Measurements from ENCODE around the gene EMX2.
"Not testable (repeated sequence)": the region's sequence is repeated elsewhere in the genome, so short reads cannot be mapped to it uniquely, and the experiment has no call there.

The EMX2 gene

GRCh38 chr10:117562896-117563737, 20.6 kb downstream of the EMX2 start:
- DNase-seq: no peak

GRCh38 chr10:117563780-117564179, 21.2 kb downstream of the EMX2 start:
- DNase-seq: no peak

GRCh38 chr10:117565068-117565467, 22.5 kb downstream of the EMX2 start:
- no peak for DNase-seq

- DNase-seq: no peak
These were observed 25.8 kb downstream of the EMX2 start for GRCh38 chr10:117568334-117568733.

- no peak for DNase-seq
These were observed 27.3 kb downstream of the EMX2 start for GRCh38 chr10:117569610-117570390.

- no peak for DNase-seq
These were observed 28.3 kb downstream of the EMX2 start for GRCh38 chr10:117570880-117571279.

- no peak for DNase-seq
These were observed 32.1 kb downstream of the EMX2 start for GRCh38 chr10:117574498-117575146.

GRCh38 chr10:117578490-117578889, 35.9 kb downstream of the EMX2 start:
- no peak for DNase-seq

- DNase-seq: no peak
These were observed 36.5 kb downstream of the EMX2 start for GRCh38 chr10:117578999-117579590.

GRCh38 chr10:117581961-117582360, 39.4 kb downstream of the EMX2 start:
- no peak for DNase-seq

GRCh38 chr10:117584831-117585230, 42.3 kb downstream of the EMX2 start:
- DNase-seq: not testable (repeated sequence)

GRCh38 chr10:117587036-117587435, 44.5 kb downstream of the EMX2 start:
- DNase-seq: no peak

GRCh38 chr10:117590101-117590875, 47.7 kb downstream of the EMX2 start:
- no peak for DNase-seq

- no peak for DNase-seq
These were observed 48.5 kb downstream of the EMX2 start for GRCh38 chr10:117591043-117591442.

- DNase-seq: no peak
These were observed 52.2 kb downstream of the EMX2 start for GRCh38 chr10:117594722-117595121.

- no peak for DNase-seq
These were observed 54.2 kb downstream of the EMX2 start for GRCh38 chr10:117596706-117597105.

- no peak for DNase-seq
These were observed 54.7 kb downstream of the EMX2 start for GRCh38 chr10:117597216-117597615.

All from SHP77 treated with DMSO at 0.1 percent for 48 hours (cell line).